ENCODE data around the gene ALPK1. TPM values are rescaled to one million over a fixed set of nuclear protein-coding genes. Genes with fewer than 3 reads are reported as not detected.

Gene ALPK1
- total RNA-seq, 4 donors from 2014 or later: 6.9 to 42.2 (median 22.9) TPM

DNA sequence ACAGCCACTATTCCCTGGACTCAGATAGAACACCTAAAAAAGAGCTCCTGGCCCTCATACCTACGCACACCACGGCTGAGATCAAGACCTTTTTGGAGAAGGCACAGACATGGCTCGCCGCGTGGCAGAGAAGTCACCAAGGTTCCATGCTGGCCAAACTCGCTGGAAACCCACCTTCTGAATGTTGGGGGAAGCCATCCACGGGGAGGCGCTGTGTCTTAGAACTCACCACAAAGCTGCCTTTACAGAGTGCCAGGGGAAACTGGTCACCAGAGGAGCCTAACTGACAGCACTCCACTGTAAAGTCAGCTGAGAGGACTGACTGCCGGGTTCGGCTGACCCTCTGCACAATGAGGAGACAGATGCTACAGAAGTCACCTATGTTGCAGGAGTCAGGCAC lies 120.9 kb downstream of the ALPK1 start:
- Histone ChIP-seq H3K4me1 (no peaks in the 10 kb centered on the region), H3K4me3 (no peak overlapping the region), H3K36me3 (no peaks in the 10 kb centered on the region), H3K9me3 (no peaks in the 10 kb centered on the region), H3K27ac (no peak overlapping the region), H3K27me3 (no peaks in the 10 kb centered on the region)
- TF ChIP-seq CTCF (IDR thresholded peaks at IDR 0.05) (no peak), POLR2A (IDR thresholded peaks at IDR 0.05) (no peak)
- intact Hi-C loops (cut with DNase I; ENCODE audit: low total_unique reads): no loop called here
- no peak for DNase-seq

DNA sequence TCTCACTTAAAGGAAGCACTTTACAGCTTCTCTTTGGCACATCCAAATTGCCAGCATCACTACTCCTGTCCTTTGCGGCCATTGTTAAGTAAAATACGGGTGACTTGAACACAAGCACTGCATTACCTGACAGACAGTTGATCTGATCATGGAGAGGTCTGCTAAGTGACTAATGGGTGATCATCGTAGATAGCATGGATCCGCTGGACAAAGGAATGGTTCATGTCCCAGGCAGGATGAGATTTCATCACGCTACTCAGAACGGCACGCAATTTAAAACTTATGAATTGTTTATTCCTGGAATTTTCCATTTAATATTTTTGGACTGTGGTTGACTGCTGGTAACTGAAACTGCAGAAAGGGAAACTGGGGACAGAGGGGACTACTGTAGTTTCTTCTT lies 124.7 kb downstream of the ALPK1 start:
- no peak overlapping the region for H3K27ac ChIP-seq
- TF ChIP-seq CTCF (IDR thresholded peaks at IDR 0.05) (no peak), POLR2A (IDR thresholded peaks at IDR 0.05) (no peak)
- no peak for DNase-seq

GRCh38 chr4:112422644-112423043 lies 125.5 kb downstream of the ALPK1 start:
- Histone ChIP-seq H3K9me3 (no peaks in the 10 kb centered on the region), H3K4me1 (no peaks in the 10 kb centered on the region), H3K36me3 (no peaks in the 10 kb centered on the region), H3K27ac (no peak overlapping the region), H3K4me3 (no peak overlapping the region), H3K27me3 (no peaks in the 10 kb centered on the region)
- no peak for DNase-seq
- intact Hi-C loops (cut with DNase I; ENCODE audit: low total_unique reads): no loop called here
- TF ChIP-seq POLR2A (IDR thresholded peaks at IDR 0.05) (no peak), CTCF (IDR thresholded peaks at IDR 0.05) (no peak)

More for the DNA sequence above, 124.7 kb downstream of the ALPK1 start:
- intact Hi-C loops (cut with DNase I; ENCODE audit: low total_unique reads): no loop called here
- no peaks in the 10 kb centered on the region for H3K27me3 ChIP-seq
- no peaks in the 10 kb centered on the region for H3K4me1 ChIP-seq
- H3K9me3 ChIP-seq: no peaks in the 10 kb centered on the region
- no peaks in the 10 kb centered on the region for H3K36me3 ChIP-seq
- H3K4me3 ChIP-seq: no peak overlapping the region

DNA sequence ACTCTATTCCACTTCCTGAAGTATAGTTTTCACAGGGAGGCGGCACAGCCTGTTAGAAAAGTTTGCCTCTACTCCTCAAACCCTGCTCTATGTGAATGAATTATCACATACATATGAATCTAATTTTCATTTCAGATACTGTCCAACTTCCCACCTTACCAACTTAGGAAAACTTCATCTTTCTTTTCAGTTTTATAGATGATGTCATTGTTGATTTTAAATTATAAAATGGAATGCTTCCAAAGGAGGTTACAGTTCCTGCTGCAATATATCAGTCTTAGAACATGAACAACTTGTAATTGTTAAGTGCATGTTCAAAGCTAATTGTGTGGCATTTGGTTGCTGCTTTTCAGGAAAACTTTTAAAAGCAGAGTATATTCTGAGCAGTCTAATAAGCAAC lies 126.4 kb downstream of the ALPK1 start:
- no peaks in the 10 kb centered on the region for H3K9me3 ChIP-seq
- no peaks in the 10 kb centered on the region for H3K4me1 ChIP-seq
- no peak overlapping the region for H3K4me3 ChIP-seq
- no peaks in the 10 kb centered on the region for H3K36me3 ChIP-seq
- no peaks in the 10 kb centered on the region for H3K27me3 ChIP-seq
- intact Hi-C loops (cut with DNase I; ENCODE audit: low total_unique reads): no loop called here
- H3K27ac ChIP-seq: no peak overlapping the region
- TF ChIP-seq CTCF (IDR thresholded peaks at IDR 0.05) (no peak), POLR2A (IDR thresholded peaks at IDR 0.05) (no peak)
- no peak for DNase-seq

GRCh38 chr4:112425823-112426222 lies 128.7 kb downstream of the ALPK1 start:
- intact Hi-C loops (cut with DNase I; ENCODE audit: low total_unique reads): no loop called here
- H3K27ac ChIP-seq: no peak overlapping the region
- no peak for DNase-seq
- no peak overlapping the region for H3K4me3 ChIP-seq
- H3K9me3 ChIP-seq: no peaks in the 10 kb centered on the region
- H3K4me1 ChIP-seq: no peaks in the 10 kb centered on the region
- TF ChIP-seq POLR2A (IDR thresholded peaks at IDR 0.05): no peak
- TF ChIP-seq CTCF (IDR thresholded peaks at IDR 0.05): no peak
- H3K27me3 ChIP-seq: no peaks in the 10 kb centered on the region
- no peaks in the 10 kb centered on the region for H3K36me3 ChIP-seq

Data from uterus (tissue), 4 donors.